GM21367 (cell line): ENCODE data around the gene PRCD.

ENCODE experiments used
- ATAC-seq: cut with Tn5 transposase; IDR thresholded peaks from one replicate; pipeline ENCODE4 v1.9.1; 2021; ENCODE audit not compliant: unreplicated experiment

The PRCD gene

DNA sequence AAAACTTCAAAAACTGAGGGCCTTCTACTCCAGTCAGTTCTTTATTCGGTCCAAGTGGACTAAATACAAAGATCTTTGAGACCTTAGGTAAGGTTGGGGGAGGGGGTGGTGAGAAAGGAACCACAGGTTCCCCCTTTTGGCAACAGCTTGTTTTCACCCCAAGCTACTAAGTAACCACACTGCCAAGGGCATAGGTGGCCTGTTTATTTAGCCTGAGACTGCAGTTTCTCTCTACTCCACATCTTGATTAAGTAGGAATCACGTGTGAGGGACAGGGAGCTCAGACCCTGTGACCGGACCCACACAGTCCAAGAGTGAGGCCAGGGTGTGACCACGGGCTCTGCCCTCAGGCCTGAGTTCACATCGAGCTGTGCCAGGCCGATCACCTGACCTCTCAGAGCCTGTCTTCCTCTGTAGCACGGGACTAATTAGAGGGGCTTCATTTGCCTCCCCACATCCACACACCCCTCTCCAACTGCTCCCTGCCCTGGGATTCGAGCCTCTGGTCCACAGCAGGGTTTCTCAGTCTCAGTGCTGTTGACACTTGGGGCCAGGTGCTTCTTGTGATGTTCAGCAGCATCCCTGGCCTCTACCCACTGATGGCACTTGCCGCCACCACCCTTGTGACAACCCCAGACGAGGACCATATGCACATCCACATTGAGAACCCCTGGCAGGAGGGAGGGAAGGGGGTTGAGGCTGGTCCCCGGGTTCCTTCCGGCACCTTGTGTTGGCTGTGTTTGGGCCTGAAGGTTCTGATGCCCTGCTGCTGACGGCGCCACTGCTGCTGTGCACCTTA lies 28.0 kb downstream of the PRCD start:
- ATAC-seq = no peak

DNA sequence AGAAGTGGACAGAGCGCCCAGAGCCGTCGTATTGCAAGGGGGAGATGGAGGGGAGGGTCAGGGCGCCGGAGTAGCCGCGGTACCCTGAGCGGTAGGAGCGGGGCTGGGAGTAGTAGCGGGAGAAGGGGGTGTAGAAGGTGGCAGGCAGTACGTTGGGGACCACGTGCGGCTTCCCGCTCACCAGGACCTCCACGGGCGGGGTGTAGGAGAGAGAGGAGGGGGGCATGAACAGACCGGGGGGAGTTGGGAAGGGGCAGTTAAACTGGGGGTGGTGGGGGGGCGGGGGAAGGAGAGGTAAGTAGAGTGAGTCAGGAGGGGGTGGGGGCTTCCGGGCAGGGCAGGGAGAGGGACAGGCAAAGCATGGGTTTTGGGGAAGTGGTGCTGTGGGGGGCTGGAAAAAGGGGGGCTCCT lies 29.0 kb downstream of the PRCD start:
- ATAC-seq = no peak

DNA sequence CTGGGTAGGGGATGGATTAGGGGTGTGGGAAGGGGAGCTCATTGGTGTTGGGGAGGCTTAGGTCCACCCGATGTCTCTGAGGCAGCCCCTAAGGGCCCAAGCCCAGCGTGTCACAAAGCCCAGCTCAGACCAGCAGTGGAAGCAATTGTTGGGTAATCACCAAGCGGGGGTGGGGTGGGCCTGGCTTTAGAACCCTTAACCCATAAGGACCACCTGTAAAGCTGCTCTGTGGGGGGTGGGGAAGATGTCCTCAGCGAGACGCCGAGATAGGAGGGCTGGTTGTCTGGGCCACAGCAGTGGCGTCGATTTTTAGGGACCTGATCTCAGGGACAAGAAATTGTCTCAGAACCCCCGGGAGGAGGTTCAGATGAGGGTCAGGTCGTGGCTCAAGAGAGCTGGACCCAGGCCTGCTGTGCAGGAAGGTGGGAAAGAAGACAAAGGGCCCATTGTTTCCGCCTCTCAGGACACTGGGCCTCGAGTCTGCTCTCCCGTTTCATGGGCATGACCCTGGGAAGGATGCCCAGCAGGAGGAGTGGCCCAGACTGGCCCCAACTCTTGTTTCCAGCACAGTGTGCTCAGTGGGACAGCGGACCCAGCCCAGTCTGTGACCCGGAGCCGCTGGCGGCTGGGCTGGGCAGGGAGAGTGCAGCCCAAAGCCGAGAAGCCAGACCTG lies 29.9 kb downstream of the PRCD start:
- no peak for ATAC-seq

DNA sequence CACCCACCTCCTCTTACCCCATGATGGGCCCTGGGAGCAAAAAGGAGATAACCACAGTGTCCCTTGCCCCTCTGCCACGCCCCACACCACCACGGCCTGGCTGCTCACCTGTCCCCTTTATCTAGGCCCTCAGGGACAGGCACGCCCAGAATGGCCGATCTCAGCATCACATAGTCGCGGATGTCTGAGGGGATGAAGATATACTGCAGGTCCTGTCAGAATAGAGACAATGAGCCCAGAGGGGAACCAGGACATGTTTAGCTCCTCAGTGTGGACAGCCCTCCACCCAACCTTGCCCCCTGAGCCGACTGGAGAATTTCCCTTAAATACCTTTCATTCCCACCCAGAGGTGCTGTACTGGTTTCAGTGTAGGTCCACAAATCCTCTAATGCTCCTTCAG lies 30.6 kb downstream of the PRCD start:
- ATAC-seq = no peak

DNA sequence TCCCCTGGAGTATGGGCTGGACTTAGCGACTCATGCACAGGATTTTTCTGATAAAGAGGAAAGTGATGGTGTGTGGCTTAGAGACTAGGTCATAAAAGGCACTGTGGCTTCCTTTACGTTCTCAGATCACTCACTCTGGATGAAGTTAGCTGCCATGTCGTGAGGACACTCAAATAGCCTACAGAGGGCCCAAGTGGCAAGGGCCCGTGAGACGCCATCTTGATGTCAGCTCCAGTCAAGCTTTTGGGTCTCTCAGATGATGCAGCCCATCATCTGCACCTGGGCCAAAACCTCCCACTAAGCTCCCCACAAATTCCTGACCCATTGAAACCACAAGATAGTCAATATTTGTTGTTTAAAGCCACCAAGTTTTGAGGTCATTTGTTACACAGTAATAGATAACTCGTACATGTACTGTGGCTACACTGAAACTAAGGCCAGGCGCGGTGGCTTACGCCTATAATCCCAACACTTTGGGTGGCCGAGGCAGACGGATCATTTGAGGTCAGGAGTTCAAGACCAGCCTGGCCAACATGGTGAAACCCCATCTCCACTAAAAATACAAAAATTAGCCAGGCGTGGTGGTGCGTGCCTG lies 31.1 kb downstream of the PRCD start:
- ATAC-seq = no peak

DNA sequence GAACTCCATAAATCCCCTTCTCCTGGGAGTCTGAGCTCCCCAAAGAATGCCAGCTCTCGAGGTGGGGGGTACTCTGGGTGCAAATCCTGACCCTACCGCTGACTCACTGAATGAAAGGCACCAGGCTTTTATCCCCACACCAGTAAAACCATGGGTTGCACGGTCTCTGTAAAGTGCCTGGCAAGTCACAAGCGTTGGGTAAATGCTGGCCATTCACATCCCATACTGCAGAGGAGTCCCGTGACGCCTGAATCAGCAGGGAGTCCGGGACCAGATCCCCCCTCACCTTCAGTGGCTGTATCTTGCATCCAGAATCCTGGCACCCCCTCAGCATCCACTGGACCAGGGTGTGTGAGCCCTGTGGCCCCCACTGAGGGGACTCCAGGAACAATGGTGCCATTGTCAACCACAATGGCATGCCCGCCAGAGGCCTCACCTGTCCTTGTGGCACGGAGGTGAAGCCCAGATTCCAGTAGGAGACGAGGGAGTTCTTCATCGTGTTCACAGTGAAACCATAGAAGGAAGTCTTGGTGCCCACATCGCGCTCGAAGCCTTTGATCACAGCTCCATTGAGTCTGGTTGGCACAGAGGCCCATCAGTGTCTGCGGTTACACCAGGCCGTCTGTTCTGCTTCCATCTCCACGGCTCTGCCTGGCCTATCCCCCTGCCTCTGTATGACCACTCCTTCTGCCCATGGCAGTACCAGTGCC lies 32.5 kb downstream of the PRCD start:
- no peak for ATAC-seq

DNA sequence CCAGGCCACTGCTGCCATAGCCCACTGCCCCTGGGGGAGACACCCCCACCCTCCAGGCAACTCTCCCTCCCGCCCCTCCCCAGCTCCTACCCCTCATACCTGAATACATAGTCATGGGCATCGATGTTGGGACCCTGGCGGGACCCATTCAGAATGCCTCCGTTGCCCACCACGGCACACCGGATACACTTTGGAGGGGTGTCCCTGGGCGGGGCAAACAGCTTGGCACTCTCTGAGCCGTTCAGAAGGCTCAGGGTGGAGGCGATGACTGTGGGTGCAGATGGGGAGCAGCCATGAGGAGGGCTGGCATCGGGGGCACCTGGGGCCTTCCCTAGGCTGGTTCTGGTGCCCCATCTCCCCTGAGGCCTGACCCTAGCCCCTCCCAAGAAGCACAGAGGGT lies 33.3 kb downstream of the PRCD start:
- ATAC-seq = no peak

DNA sequence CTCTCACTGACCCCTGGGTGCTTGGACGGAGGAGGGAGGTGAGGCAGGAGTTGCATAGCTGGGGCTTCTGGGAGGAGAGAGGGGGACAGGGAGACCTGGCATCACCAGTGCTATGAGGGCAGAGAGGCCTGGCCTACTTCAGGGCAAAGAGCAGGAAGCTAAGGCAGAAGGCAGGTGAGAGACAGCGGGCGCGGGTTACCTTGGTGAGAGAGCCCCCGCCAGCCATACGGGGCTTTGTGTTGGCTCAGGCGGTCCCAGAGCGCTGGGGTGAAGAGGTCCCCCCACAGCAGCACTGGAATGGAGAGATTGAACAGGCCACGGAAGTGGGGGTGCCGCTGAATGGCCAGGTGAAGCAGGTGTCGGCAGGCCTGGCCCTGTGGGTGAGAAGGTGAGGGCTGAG lies 34.3 kb downstream of the PRCD start:
- ATAC-seq = no peak

DNA sequence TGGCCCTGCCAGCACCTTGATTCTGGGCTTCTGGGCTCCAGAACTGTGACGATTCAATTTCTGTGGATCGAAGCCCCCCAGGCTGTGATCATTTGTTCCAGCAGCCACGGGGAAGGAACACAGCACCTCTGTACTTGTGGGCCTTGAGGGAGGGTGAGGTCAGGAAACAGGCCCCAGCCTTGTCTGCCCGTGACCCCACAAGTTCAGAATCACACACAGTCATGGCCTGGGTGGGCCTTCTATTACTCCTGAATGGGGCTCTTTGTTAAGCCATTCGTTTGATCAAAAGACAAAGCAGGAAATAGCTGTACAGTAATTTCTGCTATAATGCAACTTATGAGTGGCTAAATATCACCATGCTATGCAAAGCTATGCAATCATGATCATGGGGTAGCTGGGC lies 35.7 kb downstream of the PRCD start:
- no peak for ATAC-seq

DNA sequence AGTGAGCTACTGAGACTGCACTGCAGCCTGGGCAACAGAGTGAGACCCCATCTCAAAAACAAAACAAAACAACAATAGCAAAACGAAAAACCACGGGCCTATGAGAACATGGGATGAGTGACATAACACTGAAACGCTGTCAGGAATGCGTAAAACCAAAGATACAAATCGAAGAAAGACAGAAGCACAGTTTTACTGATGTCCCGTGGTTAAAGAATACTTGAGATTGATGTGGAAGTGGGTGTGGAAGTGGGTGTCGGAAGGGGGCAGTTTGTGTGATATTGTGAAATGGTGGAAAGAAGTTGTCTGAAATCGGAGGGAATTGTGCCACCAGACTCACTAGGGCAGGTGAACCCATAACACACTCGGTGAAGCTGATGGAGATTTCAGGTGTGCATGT lies 36.3 kb downstream of the PRCD start:
- no peak for ATAC-seq

DNA sequence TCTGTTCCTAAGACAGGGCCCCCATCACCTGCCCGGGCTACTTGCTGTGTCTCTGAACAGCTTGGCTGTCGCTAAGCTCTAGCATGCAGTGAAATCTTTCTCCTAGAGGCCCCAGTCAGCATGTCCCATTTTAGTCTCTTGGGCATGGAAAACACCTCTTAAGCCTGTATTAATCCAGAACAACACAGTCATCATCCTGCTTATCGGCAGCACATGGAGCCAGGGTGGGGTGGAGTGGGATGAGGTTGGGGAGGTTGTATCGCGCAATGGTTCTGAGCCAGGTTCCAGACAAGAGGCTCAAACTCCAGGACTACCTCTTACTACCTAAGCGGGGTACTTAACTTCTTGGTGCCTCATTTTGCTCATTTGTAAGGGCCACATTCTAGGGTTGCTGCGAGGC lies 38.0 kb downstream of the PRCD start:
- ATAC-seq = no peak

DNA sequence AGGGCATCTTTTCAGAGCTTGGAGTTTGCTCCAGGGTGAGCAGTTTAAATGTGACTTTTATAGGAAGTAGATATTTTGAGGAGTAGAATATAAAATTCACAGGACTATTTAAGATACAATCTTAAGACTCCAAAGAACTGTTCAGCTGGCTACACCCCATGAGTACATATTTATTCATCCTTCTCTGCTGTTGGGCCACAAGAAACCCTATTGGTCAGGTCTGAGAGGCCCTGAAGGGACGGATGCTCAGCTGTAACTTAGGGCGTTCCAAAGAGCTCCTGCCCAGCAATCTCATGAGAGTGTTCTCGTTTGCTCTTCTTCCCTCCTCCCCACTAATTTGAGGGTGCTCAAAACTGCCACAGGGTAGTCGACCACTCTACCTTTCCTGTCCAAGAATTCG lies 38.5 kb downstream of the PRCD start:
- no peak for ATAC-seq

DNA sequence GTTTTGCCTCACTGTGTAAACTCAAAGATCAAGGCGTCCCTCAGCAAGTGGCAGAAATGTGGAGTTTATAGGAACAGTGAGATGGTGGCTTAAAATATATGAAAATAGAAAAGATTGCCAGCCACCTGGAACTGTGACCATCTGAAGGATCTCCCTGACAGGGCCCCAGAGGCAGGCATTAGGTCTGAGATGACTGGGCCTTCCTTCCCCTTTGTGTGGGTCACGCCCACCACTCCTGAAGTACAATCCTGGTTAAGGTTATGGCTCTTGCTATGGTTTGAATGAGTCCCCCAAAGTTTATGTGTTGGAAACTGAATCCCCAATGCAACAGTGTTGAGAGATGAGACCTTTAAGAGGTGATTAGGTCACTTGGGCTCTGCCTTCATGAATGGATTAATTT lies 39.4 kb downstream of the PRCD start:
- ATAC-seq = no peak

DNA sequence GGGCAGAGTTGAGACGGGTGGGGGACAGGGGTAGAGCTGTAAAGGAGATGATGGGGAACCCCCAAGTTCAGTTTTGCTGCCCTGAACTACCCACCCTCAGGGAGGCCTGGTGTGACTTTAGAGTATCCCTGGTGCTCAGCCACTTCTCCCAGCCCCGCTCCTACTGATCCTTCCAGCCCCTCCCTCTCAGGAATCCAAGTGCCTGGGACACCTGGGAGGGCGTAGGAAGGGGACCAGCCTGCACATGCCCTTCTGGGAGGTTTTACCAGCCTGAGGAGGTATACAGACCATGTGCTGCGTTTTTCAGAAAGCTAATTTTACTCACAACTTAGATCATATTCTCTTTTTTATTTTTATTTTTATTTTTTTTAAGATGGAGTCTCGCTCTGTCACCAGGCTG lies 41.7 kb downstream of the PRCD start:
- ATAC-seq = no peak

DNA sequence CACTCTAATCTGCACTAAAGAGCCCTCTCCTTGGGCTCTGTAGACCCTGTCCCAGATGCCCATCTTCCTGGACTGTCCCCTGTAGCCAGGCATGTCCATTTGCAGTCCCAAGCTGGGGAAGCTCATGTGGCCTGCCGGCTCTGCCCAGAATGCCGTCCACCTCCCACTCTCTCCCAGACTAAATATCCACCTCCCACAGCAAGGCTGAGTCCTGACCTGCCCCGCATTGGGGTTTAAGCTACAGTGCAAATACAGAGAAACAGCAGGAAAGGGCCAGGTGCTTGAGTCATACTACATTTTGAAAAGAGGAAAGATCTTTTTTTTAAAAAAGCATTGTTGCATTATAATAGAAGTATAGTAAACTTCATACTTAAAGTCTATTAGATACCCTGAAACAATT lies 42.8 kb downstream of the PRCD start:
- ATAC-seq = no peak

DNA sequence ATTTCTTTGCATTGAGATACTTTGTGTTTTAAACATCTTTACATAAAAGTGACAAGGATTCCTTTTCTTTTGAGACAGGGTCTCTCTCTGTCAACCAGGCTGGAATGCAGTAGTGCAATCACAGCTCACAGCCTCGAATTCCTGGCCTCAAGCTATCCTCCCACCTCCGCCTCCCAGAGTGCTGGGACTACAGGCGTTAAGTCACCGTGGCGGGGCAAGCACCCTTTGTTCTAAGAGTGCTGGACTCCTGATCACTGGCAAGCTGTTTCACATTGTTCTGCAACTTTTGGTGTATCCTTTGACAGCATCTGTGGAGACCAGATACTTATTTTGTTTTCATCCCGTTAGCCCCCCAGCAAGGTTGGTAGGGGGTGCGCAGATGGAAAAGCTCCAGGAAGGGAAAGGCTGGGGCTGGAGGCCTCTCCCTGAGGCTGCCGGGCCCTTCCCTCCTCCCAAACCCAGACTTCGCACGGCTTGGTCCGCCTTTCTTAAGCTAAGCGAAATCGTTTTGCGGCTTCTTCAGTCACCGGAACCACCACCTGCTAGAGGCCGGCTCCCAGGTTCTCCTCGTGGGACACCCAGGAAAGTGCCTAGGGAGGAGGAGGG lies 44.7 kb downstream of the PRCD start:
- no peak for ATAC-seq

DNA sequence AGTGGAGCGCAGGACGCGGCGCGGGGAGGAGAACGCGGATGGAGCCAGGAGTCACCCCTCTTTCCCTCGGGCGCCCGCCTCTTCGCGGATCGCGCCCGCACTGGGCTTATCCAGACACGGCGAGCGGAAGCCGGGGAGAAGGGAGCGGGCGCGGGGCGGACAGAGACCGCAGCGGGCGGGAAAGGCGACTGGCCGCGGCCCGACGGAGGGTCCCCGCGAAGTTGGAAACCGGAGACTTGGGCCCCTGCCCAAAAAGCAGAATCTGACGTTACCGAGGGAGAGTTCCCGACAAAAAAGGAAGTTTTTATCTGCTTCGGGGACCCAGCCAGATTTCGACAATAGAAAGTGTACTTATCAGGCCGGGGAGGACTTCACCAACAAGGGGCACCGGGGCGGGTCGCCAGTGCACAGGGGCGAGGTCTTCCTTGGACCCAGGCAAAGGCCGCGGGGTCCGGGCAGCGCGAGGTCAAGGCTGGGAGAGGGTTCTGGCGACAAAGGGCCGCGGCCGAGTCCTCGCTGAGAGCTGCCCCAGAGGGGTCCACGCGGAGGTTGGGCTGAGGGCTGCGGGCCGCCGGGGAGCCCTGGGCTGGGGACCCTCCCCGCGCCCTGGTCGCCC lies 45.3 kb downstream of the PRCD start:
- no peak for ATAC-seq

DNA sequence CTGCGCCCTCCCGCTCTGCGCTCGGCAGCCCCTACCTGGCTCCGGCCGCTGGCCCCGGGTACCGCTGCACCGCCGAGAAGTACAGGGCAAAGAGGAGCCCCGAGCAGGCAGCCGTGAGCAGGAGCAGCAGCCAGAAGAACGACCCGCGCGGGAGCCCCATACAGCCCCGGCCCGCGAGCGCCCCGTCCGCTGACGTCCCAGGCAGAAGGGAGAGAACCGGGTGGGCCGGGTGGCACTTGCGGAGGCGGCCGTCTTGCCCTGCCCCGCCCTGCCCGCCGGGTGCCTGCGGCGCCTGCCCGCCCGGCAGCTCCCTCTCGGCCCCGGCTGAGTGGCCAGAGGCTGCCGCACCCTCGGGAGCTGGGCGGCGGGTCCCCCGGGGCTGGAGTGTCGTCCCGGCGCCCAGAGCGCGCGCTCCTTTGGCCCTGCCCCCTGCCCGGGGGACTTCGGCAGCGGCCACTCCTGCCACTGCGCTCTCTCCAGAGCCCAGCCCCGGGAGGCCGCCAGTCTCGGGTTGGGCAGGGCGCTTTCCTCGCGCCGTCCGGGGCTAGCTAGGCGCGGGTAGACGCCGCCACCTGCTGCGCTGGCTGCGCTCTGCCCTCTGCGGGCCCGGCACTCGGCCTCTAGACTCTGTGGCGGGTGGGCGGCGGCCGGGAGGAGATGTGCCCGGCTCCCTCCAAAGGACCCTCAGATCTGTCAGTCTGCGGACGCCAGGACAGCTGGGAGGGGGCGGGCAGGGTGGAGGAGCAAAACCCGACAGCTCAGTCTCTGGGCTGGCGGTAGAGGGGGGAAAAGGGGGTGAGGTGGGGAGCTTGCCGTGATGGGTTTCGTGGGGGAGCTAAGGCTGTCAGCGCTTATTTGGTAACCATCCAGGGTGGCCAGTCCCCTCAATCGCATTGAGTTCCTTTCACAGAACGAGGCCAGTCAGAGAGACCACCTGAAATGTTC lies 46.1 kb downstream of the PRCD start, which contains the start of gene ST6GALNAC2:
ST6GALNAC2 (minus strand) TSS at position 212 of the 945 bp plus-strand sequence; CDS start at position 160, 52 bp downstream.
- ATAC-seq = no peak

DNA sequence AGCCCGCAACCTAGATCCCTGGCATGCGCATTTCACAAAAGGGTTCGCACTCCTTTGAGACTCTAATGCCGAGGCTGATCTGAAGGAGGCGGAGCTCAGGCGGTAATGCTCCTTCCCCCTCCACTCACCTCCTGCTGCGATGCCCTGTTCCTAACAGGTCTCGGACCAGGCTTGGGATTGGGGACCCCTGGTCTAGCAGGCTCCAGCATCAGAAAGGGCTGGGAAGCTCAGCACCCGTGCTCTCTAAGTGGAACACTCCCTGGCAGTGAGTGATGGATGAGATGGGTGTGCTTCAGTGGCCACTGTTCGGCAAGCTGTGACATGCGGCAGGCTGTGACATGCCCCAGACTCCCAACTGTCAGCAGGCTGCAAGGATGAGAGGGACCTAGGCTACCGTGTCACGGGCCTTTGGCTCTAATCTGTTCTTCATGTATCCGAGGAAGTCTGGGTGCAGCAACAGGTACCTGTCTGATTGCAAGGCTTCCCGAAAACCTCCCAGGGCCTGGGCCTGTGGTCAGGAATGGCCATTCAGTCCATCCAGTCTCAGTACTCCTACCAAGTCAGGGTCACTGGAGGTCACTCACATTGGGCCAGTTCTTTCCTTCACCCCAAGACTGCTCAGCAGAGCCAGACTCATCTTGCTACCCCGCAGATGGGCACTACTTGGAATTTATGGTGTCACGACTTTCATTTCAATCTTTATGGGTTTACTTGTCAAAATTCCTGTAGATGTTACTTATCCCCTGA lies 47.1 kb downstream of the PRCD start:
- ATAC-seq = no peak
